ENCODE data around the gene MYO5A. TPM values are rescaled to one million over a fixed set of nuclear protein-coding genes. Genes with fewer than 3 reads are reported as not detected.

Gene MYO5A
- total RNA-seq, 1 experiment from 2014 or later: 61.1 TPM

- peak; percentile 68 for DNase-seq (ENCODE audit: low read depth, low spot score)
- CTCF ChIA-PET: interaction anchor here (0.9 kb wide), 1 partner anchor 80 kb away, joined by 3 read pairs; no protein-coding TSS in a partner anchor
- in situ Hi-C loops (cut with HindIII; ENCODE audit: low pct_unique_long_range_greater_than_20kb, low sequenced_read_pairs): no loop called here
Measured at GRCh38 chr15:52334491-52335160, 194.1 kb downstream of the MYO5A start.

DNA sequence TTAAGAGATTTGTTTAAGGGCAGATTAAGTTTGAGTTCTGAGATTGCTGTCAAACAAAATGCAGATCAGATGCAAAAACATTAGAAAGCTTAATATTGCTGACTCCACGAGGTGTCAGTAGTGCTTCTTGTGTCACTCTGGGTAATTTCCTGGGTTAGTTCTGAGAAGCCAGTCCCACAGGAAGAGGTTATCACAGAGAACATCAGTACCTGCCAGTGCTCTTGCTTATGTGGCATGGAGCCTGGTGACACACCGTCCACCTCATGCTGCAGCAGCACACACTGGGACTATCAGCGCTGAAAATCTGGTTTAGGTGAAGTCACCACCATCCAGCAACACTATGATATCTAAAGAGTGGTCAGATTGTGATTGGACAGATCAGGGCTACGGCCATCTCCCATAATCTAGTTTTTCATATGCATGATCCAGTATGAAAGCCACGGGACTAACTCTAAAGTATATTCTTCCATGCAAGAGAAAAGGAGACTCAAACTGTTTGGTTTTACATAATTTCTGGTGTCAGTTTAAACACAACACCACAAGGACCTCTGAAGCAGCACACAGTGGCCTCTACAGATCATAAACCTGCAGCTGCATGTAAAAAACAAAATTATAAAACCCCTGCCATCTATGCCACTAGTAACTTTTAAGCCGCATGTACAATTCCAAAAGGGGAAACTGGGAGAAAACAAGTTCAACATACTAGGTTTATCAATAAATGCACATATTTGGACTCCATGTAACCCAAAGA lies 197.0 kb downstream of the MYO5A start:
- ChIA-PET CTCF (interaction anchor here (0.6 to 1.1 kb wide), 2 partner anchors 71 to 404 kb away, joined by 3 to 4 read pairs; no protein-coding TSS in a partner anchor), POLR2A (no interaction called here)
- Histone ChIP-seq H3K36me3 (ENCODE audit: control insufficient read depth, insufficient read depth, low read length) (no peaks in the 10 kb centered on the region; the same call in 1 of the 2 replicates), H3K27me3 (ENCODE audit: control insufficient read depth, insufficient read depth, low read length) (no peaks in the 10 kb centered on the region), H3K4me1 (ENCODE audit: control insufficient read depth, insufficient read depth, low read length) (peaks cover 21% of the 10 kb centered on the region), H3K4me3 (ENCODE audit: low read depth in 2 of 2, low read length in 2 of 2) (no peak overlapping the region), H3K9me3 (ENCODE audit: control insufficient read depth, insufficient read depth, low read depth, low read length) (no peaks in the 10 kb centered on the region), H3K27ac (ENCODE audit: low read length) (no peak overlapping the region)
- intact Hi-C loops (cut with micrococcal nuclease; ENCODE audit: unreplicated experiment): loop anchor here (5.0 to 10.0 kb wide), 3 partner anchors 77 to 406 kb away; partner anchors contain the start of gene MYO5A
- DNase-seq (ENCODE audit: low read depth, low spot score) (peak; percentile 81), ATAC-seq (peak; percentile 92)
- BruUV-seq (replicated peaks): no TSS peak
- in situ Hi-C loops (cut with HindIII; ENCODE audit: low pct_unique_long_range_greater_than_20kb, low sequenced_read_pairs): no loop called here
- TF ChIP-seq POLR2AphosphoS5 (IDR thresholded peaks at IDR 0.05; ENCODE audit: low read depth, low read length) (no peak), TCF7L2 (IDR thresholded peaks at IDR 0.05; ENCODE audit: low read depth, low read length) (no peak)
- TF ChIP-seq, protein P1, sequence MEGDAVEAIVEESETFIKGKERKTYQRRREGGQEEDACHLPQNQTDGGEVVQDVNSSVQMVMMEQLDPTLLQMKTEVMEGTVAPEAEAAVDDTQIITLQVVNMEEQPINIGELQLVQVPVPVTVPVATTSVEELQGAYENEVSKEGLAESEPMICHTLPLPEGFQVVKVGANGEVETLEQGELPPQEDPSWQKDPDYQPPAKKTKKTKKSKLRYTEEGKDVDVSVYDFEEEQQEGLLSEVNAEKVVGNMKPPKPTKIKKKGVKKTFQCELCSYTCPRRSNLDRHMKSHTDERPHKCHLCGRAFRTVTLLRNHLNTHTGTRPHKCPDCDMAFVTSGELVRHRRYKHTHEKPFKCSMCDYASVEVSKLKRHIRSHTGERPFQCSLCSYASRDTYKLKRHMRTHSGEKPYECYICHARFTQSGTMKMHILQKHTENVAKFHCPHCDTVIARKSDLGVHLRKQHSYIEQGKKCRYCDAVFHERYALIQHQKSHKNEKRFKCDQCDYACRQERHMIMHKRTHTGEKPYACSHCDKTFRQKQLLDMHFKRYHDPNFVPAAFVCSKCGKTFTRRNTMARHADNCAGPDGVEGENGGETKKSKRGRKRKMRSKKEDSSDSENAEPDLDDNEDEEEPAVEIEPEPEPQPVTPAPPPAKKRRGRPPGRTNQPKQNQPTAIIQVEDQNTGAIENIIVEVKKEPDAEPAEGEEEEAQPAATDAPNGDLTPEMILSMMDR (IDR thresholded peaks at IDR 0.05): peak; percentile 74

More at GRCh38 chr15:52334491-52335160, 194.1 kb downstream of the MYO5A start:
- POLR2A ChIA-PET: interaction anchor here (0.6 to 0.7 kb wide), 2 partner anchors 12 to 470 kb away, joined by 3 to 6 read pairs; no protein-coding TSS in a partner anchor
- H3K27me3 ChIP-seq (ENCODE audit: control insufficient read depth, insufficient read depth, low read length): no peaks in the 10 kb centered on the region
- intact Hi-C loops (cut with micrococcal nuclease; ENCODE audit: unreplicated experiment): loop anchor here (5.0 to 10.0 kb wide), 3 partner anchors 80 to 403 kb away; partner anchors contain the start of gene MYO5A
- H3K27ac ChIP-seq (ENCODE audit: low read length): peak overlapping the region; percentile 35
- BruUV-seq (replicated peaks): no TSS peak
- H3K4me3 ChIP-seq (ENCODE audit: low read depth in 2 of 2, low read length in 2 of 2): no peak overlapping the region
- H3K36me3 ChIP-seq (ENCODE audit: control insufficient read depth, insufficient read depth, low read length): no peaks in the 10 kb centered on the region; the same call in 1 of the 2 replicates
- H3K4me1 ChIP-seq (ENCODE audit: control insufficient read depth, insufficient read depth, low read length): peaks cover 30% of the 10 kb centered on the region
- H3K9me3 ChIP-seq (ENCODE audit: control insufficient read depth, insufficient read depth, low read depth, low read length): no peaks in the 10 kb centered on the region
- TF ChIP-seq, protein P2, sequence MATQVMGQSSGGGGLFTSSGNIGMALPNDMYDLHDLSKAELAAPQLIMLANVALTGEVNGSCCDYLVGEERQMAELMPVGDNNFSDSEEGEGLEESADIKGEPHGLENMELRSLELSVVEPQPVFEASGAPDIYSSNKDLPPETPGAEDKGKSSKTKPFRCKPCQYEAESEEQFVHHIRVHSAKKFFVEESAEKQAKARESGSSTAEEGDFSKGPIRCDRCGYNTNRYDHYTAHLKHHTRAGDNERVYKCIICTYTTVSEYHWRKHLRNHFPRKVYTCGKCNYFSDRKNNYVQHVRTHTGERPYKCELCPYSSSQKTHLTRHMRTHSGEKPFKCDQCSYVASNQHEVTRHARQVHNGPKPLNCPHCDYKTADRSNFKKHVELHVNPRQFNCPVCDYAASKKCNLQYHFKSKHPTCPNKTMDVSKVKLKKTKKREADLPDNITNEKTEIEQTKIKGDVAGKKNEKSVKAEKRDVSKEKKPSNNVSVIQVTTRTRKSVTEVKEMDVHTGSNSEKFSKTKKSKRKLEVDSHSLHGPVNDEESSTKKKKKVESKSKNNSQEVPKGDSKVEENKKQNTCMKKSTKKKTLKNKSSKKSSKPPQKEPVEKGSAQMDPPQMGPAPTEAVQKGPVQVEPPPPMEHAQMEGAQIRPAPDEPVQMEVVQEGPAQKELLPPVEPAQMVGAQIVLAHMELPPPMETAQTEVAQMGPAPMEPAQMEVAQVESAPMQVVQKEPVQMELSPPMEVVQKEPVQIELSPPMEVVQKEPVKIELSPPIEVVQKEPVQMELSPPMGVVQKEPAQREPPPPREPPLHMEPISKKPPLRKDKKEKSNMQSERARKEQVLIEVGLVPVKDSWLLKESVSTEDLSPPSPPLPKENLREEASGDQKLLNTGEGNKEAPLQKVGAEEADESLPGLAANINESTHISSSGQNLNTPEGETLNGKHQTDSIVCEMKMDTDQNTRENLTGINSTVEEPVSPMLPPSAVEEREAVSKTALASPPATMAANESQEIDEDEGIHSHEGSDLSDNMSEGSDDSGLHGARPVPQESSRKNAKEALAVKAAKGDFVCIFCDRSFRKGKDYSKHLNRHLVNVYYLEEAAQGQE (IDR thresholded peaks at IDR 0.05; ENCODE audit: insufficient read depth in 1 of 2, low read depth in 2 of 2, low read length in 1 of 2): no peak
- TF ChIP-seq TCF7L2 (IDR thresholded peaks at IDR 0.05; ENCODE audit: low read depth, low read length) (no peak), POLR2AphosphoS5 (IDR thresholded peaks at IDR 0.05; ENCODE audit: low read depth, low read length) (no peak), SIN3A (IDR thresholded peaks at IDR 0.05; ENCODE audit: borderline replicate concordance, insufficient read depth, low read depth, low read length) (no peak)
- TF ChIP-seq, protein P1 (IDR thresholded peaks at IDR 0.05): no peak
- peak; percentile 85 for ATAC-seq
